ENCODE data around the gene IL1RAPL2.
"Not testable (repeated sequence)": the region's sequence is repeated elsewhere in the genome, so short reads cannot be mapped to it uniquely, and the experiment has no call there.

IL1RAPL2 gene

GRCh38 chrX:105190252-105190853 is 624.4 kb downstream of the IL1RAPL2 start:
- no peaks in the 10 kb centered on the region for H3K36me3 ChIP-seq (ENCODE audit: control insufficient read depth, insufficient read depth, low read length)
- no peaks in the 10 kb centered on the region for H3K27me3 ChIP-seq (ENCODE audit: control insufficient read depth, insufficient read depth, low read length)
- no peaks in the 10 kb centered on the region for H3K9me3 ChIP-seq (ENCODE audit: control insufficient read depth, insufficient read depth, low read length)
- no peak overlapping the region for H3K4me3 ChIP-seq (ENCODE audit: low read depth, low read length)
- peaks cover 5% of the 10 kb centered on the region for H3K4me1 ChIP-seq (ENCODE audit: control insufficient read depth, insufficient read depth, low read length)
- H3K9ac ChIP-seq (ENCODE audit: low read depth, low read length): no peak overlapping the region

DNA sequence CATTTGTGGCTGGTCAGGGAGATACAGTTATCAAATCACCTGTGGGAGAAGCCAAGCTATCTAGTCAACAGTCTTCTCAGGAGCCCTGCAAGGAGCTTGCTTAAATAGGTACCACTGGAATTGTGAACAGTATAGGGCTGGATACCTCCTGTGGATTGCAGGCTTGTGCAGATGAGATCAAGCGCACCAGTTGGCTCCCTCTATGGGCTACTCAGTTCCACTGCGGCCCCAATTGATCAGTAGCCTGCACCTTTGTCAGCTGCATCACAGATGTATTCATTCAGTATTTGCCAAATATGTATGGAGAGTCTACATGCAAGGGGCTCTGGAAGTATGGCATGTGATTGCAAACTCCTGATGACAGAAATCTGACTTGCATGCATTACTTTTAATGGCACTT is 625.9 kb downstream of the IL1RAPL2 start:
- Histone ChIP-seq H3K9ac (ENCODE audit: low read depth, low read length) (no peak overlapping the region), H3K4me3 (ENCODE audit: low read depth, low read length) (no peak overlapping the region), H3K27me3 (ENCODE audit: control insufficient read depth, insufficient read depth, low read length) (no peaks in the 10 kb centered on the region), H3K9me3 (ENCODE audit: control insufficient read depth, insufficient read depth, low read length) (no peaks in the 10 kb centered on the region), H3K4me1 (ENCODE audit: control insufficient read depth, insufficient read depth, low read length) (peaks cover 5% of the 10 kb centered on the region), H3K36me3 (ENCODE audit: control insufficient read depth, insufficient read depth, low read length) (no peaks in the 10 kb centered on the region)

DNA sequence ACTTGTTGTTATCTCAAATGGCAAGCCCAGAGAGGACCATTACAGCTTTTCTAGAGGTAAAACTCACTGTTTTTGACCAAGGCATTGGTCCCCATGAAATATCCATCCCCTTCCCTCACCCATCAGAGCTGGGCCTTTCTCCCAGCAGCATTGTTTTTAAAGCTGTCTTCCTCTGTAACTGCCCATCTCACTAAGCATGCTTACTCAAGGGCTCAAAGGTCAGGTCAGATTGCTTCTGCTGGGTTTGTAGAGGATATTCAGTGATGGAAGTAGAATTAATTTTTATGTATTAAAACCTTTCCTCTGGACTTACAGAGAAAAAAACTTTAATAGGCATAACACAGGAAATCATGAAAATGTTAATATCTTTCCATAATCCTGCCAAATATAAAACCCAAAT is 643.4 kb downstream of the IL1RAPL2 start:
- H3K9ac ChIP-seq (ENCODE audit: low read depth, low read length): no peak overlapping the region
- H3K4me3 ChIP-seq (ENCODE audit: low read depth, low read length): no peak overlapping the region
- H3K4me1 ChIP-seq (ENCODE audit: control insufficient read depth, insufficient read depth, low read length): no peaks in the 10 kb centered on the region
- no peaks in the 10 kb centered on the region for H3K9me3 ChIP-seq (ENCODE audit: control insufficient read depth, insufficient read depth, low read length)
- H3K36me3 ChIP-seq (ENCODE audit: control insufficient read depth, insufficient read depth, low read length): no peaks in the 10 kb centered on the region
- H3K27me3 ChIP-seq (ENCODE audit: control insufficient read depth, insufficient read depth, low read length): no peaks in the 10 kb centered on the region

GRCh38 chrX:105210258-105210657 is 644.3 kb downstream of the IL1RAPL2 start:
- Histone ChIP-seq H3K9ac (ENCODE audit: low read depth, low read length) (no peak overlapping the region), H3K9me3 (ENCODE audit: control insufficient read depth, insufficient read depth, low read length) (no peaks in the 10 kb centered on the region), H3K4me1 (ENCODE audit: control insufficient read depth, insufficient read depth, low read length) (no peaks in the 10 kb centered on the region), H3K36me3 (ENCODE audit: control insufficient read depth, insufficient read depth, low read length) (no peaks in the 10 kb centered on the region), H3K27me3 (ENCODE audit: control insufficient read depth, insufficient read depth, low read length) (no peaks in the 10 kb centered on the region), H3K4me3 (ENCODE audit: low read depth, low read length) (no peak overlapping the region)

DNA sequence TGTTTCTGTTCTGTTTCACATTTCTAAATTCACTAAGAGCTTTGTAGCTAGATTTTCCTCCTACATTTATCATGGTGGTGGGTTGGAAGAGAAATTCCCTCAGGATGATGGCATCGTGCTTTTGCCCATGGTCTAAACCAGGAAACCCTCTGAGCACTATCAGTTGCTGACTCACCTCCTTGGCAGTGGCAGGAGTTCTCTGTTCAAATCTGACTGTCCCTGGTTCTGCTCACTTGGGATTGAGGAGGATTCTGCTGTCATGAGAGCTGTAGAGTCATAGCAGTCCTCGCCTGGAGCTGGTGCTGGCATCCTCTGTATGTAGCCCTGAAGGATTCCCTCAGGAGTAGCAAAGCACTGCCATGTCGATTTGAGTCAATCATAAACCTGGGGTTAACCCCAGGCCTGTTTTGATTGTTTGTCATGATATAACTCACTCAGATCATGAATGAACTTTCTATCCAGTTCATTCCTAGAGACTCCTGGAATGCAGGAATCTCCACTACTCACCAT is 645.1 kb downstream of the IL1RAPL2 start:
- no peaks in the 10 kb centered on the region for H3K9me3 ChIP-seq (ENCODE audit: control insufficient read depth, insufficient read depth, low read length)
- H3K9ac ChIP-seq (ENCODE audit: low read depth, low read length): no peak overlapping the region
- H3K4me1 ChIP-seq (ENCODE audit: control insufficient read depth, insufficient read depth, low read length): no peaks in the 10 kb centered on the region
- no peaks in the 10 kb centered on the region for H3K27me3 ChIP-seq (ENCODE audit: control insufficient read depth, insufficient read depth, low read length)
- no peaks in the 10 kb centered on the region for H3K36me3 ChIP-seq (ENCODE audit: control insufficient read depth, insufficient read depth, low read length)
- H3K4me3 ChIP-seq (ENCODE audit: low read depth, low read length): no peak overlapping the region

GRCh38 chrX:105219454-105220401 is 653.7 kb downstream of the IL1RAPL2 start:
- no peaks in the 10 kb centered on the region for H3K27me3 ChIP-seq (ENCODE audit: control insufficient read depth, insufficient read depth, low read length)
- H3K9me3 ChIP-seq (ENCODE audit: control insufficient read depth, insufficient read depth, low read length): no peaks in the 10 kb centered on the region
- no peak overlapping the region for H3K9ac ChIP-seq (ENCODE audit: low read depth, low read length)
- no peak overlapping the region for H3K4me3 ChIP-seq (ENCODE audit: low read depth, low read length)
- no peaks in the 10 kb centered on the region for H3K36me3 ChIP-seq (ENCODE audit: control insufficient read depth, insufficient read depth, low read length)
- no peaks in the 10 kb centered on the region for H3K4me1 ChIP-seq (ENCODE audit: control insufficient read depth, insufficient read depth, low read length)

DNA sequence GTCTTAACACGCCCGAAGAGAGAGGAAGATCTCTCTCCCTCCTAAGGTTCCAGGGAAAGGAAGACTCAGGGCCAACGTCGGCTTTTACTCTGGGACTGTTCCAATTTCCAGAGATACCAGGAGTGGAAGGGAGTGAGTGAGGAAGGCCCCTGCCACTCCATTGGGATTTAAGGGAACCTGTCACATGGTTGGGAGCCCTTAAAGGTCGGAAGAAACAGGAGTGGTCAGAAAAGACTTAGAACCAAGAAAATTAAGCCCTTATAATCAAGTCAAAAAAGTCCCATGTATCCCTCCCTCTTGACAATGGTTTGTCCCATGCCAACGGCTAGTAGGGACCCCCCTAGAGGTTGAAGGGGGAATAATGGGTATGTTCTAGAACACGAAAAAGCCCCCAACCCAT is 654.6 kb downstream of the IL1RAPL2 start, which contains the start of gene TEX13A:
Gene TEX13A, minus strand, starts transcription at position 59 of the 400 bp plus-strand sequence. CDS start 297 bp downstream, outside the sequence.
- no peaks in the 10 kb centered on the region for H3K27me3 ChIP-seq (ENCODE audit: control insufficient read depth, insufficient read depth, low read length)
- H3K9ac ChIP-seq (ENCODE audit: low read depth, low read length): no peak within 1 kb of the TSS
- no peaks in the 10 kb centered on the region for H3K4me1 ChIP-seq (ENCODE audit: control insufficient read depth, insufficient read depth, low read length)
- no peaks in the 10 kb centered on the region for H3K9me3 ChIP-seq (ENCODE audit: control insufficient read depth, insufficient read depth, low read length)
- H3K36me3 ChIP-seq (ENCODE audit: control insufficient read depth, insufficient read depth, low read length): no peaks in the 10 kb centered on the region
- H3K4me3 ChIP-seq (ENCODE audit: low read depth, low read length): no peak within 1 kb of the TSS

DNA sequence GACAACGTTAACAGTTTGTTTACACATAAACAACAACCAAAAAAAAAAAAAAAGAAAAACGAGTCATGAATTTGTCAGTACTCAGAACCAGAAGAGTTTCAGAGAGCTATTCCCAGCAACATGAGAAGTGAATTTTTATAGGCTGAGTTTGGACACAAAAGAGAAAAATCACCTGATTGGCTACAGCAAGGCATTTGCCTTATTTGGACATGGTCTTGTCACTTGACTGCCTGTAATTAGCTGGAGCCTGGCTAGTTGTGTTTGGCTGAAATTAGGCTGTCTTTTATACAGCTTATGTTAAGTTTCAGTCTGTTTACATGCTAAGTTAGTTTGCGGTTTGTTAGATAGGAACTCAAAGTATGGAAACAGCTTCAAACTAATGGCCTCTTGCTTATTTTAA is 655.4 kb downstream of the IL1RAPL2 start:
- H3K4me3 ChIP-seq (ENCODE audit: low read depth, low read length): no peak overlapping the region
- no peaks in the 10 kb centered on the region for H3K4me1 ChIP-seq (ENCODE audit: control insufficient read depth, insufficient read depth, low read length)
- H3K36me3 ChIP-seq (ENCODE audit: control insufficient read depth, insufficient read depth, low read length): no peaks in the 10 kb centered on the region
- H3K9me3 ChIP-seq (ENCODE audit: control insufficient read depth, insufficient read depth, low read length): no peaks in the 10 kb centered on the region
- H3K27me3 ChIP-seq (ENCODE audit: control insufficient read depth, insufficient read depth, low read length): no peaks in the 10 kb centered on the region
- no peak overlapping the region for H3K9ac ChIP-seq (ENCODE audit: low read depth, low read length)

- Histone ChIP-seq H3K9me3 (ENCODE audit: control insufficient read depth, insufficient read depth, low read length) (no peaks in the 10 kb centered on the region), H3K4me1 (ENCODE audit: control insufficient read depth, insufficient read depth, low read length) (no peaks in the 10 kb centered on the region), H3K9ac (ENCODE audit: low read depth, low read length) (no peak overlapping the region), H3K27me3 (ENCODE audit: control insufficient read depth, insufficient read depth, low read length) (no peaks in the 10 kb centered on the region), H3K36me3 (ENCODE audit: control insufficient read depth, insufficient read depth, low read length) (no peaks in the 10 kb centered on the region), H3K4me3 (ENCODE audit: low read depth, low read length) (no peak overlapping the region)
These were observed 660.5 kb downstream of the IL1RAPL2 start for GRCh38 chrX:105226499-105226898.

- Histone ChIP-seq H3K9ac (ENCODE audit: low read depth, low read length) (no peak overlapping the region), H3K4me1 (ENCODE audit: control insufficient read depth, insufficient read depth, low read length) (no peaks in the 10 kb centered on the region), H3K36me3 (ENCODE audit: control insufficient read depth, insufficient read depth, low read length) (no peaks in the 10 kb centered on the region), H3K4me3 (ENCODE audit: low read depth, low read length) (no peak overlapping the region), H3K27me3 (ENCODE audit: control insufficient read depth, insufficient read depth, low read length) (no peaks in the 10 kb centered on the region), H3K9me3 (ENCODE audit: control insufficient read depth, insufficient read depth, low read length) (no peaks in the 10 kb centered on the region)
These were observed 662.6 kb downstream of the IL1RAPL2 start for GRCh38 chrX:105228602-105229001.

DNA sequence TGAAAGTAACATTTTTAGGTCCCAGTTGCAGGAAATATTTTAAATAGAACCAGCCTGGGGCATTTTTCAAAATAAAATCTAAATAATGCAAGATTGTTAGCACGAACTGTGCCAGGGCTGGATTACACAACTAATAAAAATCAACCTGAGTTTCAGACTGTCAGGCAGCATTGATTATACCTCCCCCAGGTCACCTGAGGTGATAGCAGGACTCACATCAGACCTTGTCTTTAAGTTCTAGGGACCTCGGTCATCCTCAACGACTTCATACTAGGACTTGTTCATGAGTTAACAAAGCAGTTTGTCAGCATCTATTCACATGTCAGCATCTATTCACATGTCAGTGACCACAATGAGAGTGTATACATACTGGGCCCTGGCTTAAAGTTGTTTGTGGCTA is 663.1 kb downstream of the IL1RAPL2 start:
- no peak overlapping the region for H3K4me3 ChIP-seq (ENCODE audit: low read depth, low read length)
- H3K9ac ChIP-seq (ENCODE audit: low read depth, low read length): no peak overlapping the region
- no peaks in the 10 kb centered on the region for H3K27me3 ChIP-seq (ENCODE audit: control insufficient read depth, insufficient read depth, low read length)
- no peaks in the 10 kb centered on the region for H3K9me3 ChIP-seq (ENCODE audit: control insufficient read depth, insufficient read depth, low read length)
- no peaks in the 10 kb centered on the region for H3K36me3 ChIP-seq (ENCODE audit: control insufficient read depth, insufficient read depth, low read length)
- no peaks in the 10 kb centered on the region for H3K4me1 ChIP-seq (ENCODE audit: control insufficient read depth, insufficient read depth, low read length)

GRCh38 chrX:105237407-105237806 is 671.4 kb downstream of the IL1RAPL2 start:
- not testable (repeated sequence) for H3K4me1 ChIP-seq (ENCODE audit: control insufficient read depth, insufficient read depth, low read length); H3K4me3 ChIP-seq (ENCODE audit: low read depth, low read length); H3K9ac ChIP-seq (ENCODE audit: low read depth, low read length); H3K27me3 ChIP-seq (ENCODE audit: control insufficient read depth, insufficient read depth, low read length); H3K9me3 ChIP-seq (ENCODE audit: control insufficient read depth, insufficient read depth, low read length); H3K36me3 ChIP-seq (ENCODE audit: control insufficient read depth, insufficient read depth, low read length)
